Bronchial epithelial cell (primary cell): Measurements from ENCODE around the gene IRS2. TPM values are rescaled to one million over a fixed set of nuclear protein-coding genes. Genes with fewer than 3 reads are reported as not detected.

Experiments
- DNase-seq: peaks from one replicate; pipeline ENCODE4 v3.0.0-alpha.2; 2010; ENCODE audit warnings: low read depth
- FAIRE-seq: peaks from 2 replicates; lab custom pipeline; 2011; peaks lifted over from hg19 to GRCh38; lab: Jason Lieb, UNC
- H3K27me3 ChIP-seq: 2 replicates; pipeline ENCODE4 v1.5.1; 2011; ENCODE audit warnings: low read length; ENCODE audit not compliant: control insufficient read depth, insufficient read depth
- H3K36me3 ChIP-seq: 2 replicates; pipeline ENCODE4 v1.5.1; 2011; ENCODE audit warnings: low read length; ENCODE audit not compliant: control insufficient read depth, insufficient read depth
- H3K4me3 ChIP-seq: 2 replicates; pipeline ENCODE4 v1.5.1; 2011; ENCODE audit warnings: mild to moderate bottlenecking, low read depth, low read length, control low read depth
- CTCF ChIP-seq: IDR thresholded peaks from 2 replicates; pipeline ENCODE4 v1.5.1; 2011; ENCODE audit warnings: mild to moderate bottlenecking, moderate library complexity, low read length, control low read depth, inconsistent platforms; ENCODE audit not compliant: insufficient read depth, severe bottlenecking
- total RNA-seq: library from RNA; depleted of rRNA; stranded (reverse); fragments of >200 nt; gene quantifications from 2 replicates; pipeline ENCODE4 v1.2.1, GENCODE V29; 2014

The IRS2 gene
- total RNA-seq, 1 donor from 2014 or later: 6.8 TPM

DNA sequence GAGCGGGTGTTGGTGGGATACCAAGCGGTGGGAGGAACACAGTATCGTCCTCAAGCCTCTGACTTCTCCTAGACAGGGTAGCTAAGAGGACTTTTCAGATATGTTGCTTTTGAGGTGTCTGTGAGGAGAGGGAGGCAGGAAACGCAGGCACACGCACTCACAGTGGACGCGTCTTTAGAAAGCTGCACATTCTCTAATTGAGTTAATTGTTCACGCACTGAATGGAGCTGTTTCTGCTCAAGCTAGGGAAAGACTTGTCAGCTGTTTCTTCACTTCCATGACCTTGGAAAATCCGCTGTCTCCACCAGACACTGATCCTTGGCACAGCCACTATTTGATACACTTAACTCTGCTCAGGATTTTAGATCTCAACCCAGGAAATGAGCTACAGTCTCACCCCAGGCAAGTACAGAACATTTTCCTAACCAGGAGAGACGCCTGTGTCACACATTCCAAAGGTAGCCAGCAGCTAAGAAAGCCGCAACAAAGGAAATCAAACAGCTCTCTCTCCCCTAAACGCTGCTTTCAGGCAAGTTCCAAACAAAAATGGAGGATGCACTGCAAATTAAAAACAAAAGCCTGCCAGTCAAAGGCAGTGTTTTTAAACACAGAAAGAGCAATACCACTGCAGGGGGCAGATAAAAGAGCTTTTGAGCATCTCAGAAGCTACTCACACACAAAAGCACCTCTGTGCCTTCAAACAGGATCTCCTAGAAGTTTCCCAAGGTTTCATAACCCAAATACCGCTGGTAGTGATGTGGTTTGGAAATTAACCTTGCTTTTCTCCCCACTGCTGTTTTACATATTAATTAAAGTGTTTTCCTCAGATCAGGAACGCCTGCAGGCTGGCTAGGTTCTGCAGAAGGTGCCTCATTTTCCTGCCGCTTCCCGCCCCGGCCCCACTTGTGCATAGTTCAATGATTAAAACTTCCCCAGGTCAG lies 57.3 kb downstream of the IRS2 start:
- DNase-seq: peak; percentile 8
- no peak for TF ChIP-seq CTCF
- no peak for FAIRE-seq
- Histone ChIP-seq H3K36me3 (no peaks in the 10 kb centered on the region), H3K4me3 (no peak overlapping the region), H3K27me3 (no peaks in the 10 kb centered on the region)

- H3K36me3 ChIP-seq: no peaks in the 10 kb centered on the region
- no peaks in the 10 kb centered on the region for H3K27me3 ChIP-seq
- DNase-seq (no peak), FAIRE-seq (no peak)
- TF ChIP-seq CTCF: no peak
- no peak overlapping the region for H3K4me3 ChIP-seq
Observed at GRCh38 chr13:109728061-109728460, 58.3 kb downstream of the IRS2 start.

- no peak for FAIRE-seq
- no peak for TF ChIP-seq CTCF
- no peaks in the 10 kb centered on the region for H3K36me3 ChIP-seq
Observed at GRCh38 chr13:109727251-109727650, 59.1 kb downstream of the IRS2 start.

GRCh38 chr13:109725995-109726637 lies 60.3 kb downstream of the IRS2 start:
- no peak for DNase-seq
- Histone ChIP-seq H3K36me3 (no peaks in the 10 kb centered on the region), H3K4me3 (no peak overlapping the region), H3K27me3 (no peaks in the 10 kb centered on the region)
- FAIRE-seq: no peak
- no peak for TF ChIP-seq CTCF

More at GRCh38 chr13:109727251-109727650, 59.1 kb downstream of the IRS2 start:
- Histone ChIP-seq H3K4me3 (no peak overlapping the region), H3K27me3 (no peaks in the 10 kb centered on the region)
- no peak for DNase-seq

DNA sequence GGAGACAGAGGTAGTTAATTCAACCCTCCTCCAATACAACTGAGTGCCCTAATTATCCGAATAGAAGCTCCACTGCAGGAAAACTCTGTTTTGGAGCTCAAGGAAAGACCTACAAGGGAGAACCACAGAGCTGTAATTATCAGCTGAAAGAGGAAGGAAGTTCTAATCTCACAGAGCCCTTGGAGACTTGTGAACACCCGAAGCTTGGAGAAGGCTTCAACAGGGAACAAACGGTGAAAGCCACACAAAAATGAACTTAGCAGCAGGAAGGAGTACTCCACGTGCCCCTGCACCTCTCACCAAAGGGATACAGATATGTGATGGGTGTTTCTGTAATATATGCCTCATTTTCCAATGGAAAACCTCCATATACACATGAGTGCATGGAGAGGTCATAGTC lies 61.1 kb downstream of the IRS2 start:
- FAIRE-seq (no peak), DNase-seq (no peak)
- no peak for TF ChIP-seq CTCF
- Histone ChIP-seq H3K36me3 (no peaks in the 10 kb centered on the region), H3K4me3 (no peak overlapping the region), H3K27me3 (no peaks in the 10 kb centered on the region)
